Measurements from ENCODE around the gene TWF2. TPM values are rescaled to one million over a fixed set of nuclear protein-coding genes. Genes with fewer than 3 reads are reported as not detected.

Gene TWF2
- total RNA-seq, 4 donors from 2014 or later: 31.6 to 74.9 (median 55.7) TPM

DNA sequence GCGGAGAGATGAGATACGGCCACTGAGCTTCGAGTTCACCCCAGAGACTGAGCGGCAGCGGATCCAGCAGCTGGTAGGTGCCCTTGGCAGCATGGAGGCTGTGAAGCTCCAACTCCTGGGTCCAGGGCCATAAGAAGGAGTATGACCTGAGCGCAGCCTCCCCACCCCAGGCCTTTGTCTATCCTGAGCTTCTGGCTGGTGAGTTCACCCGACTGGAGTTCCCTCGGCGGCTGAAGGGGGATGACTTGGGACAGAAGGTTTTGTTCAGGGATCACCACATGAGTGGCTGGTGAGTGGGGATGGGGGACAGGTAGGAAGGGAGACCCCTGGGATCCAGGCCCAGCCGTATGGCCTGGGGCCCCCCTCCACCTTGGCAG, 9.2 kb upstream of the TWF2 start:
- DNase-seq: no peak
- WGBS, 2 donors: 71 to 73% methylated on average over 1 to 2 of the region's 10 CpGs
- H3K4me1 ChIP-seq: peaks cover 54 to 92% (median 58%) of the 10 kb centered on the region in 3 donors
- TF ChIP-seq, protein P1, sequence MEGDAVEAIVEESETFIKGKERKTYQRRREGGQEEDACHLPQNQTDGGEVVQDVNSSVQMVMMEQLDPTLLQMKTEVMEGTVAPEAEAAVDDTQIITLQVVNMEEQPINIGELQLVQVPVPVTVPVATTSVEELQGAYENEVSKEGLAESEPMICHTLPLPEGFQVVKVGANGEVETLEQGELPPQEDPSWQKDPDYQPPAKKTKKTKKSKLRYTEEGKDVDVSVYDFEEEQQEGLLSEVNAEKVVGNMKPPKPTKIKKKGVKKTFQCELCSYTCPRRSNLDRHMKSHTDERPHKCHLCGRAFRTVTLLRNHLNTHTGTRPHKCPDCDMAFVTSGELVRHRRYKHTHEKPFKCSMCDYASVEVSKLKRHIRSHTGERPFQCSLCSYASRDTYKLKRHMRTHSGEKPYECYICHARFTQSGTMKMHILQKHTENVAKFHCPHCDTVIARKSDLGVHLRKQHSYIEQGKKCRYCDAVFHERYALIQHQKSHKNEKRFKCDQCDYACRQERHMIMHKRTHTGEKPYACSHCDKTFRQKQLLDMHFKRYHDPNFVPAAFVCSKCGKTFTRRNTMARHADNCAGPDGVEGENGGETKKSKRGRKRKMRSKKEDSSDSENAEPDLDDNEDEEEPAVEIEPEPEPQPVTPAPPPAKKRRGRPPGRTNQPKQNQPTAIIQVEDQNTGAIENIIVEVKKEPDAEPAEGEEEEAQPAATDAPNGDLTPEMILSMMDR (IDR thresholded peaks at IDR 0.05): no peak
- TF ChIP-seq POLR2A (IDR thresholded peaks at IDR 0.05): no peak
- intact Hi-C loops (cut with DNase I): no loop called here
- H3K36me3 ChIP-seq: peaks cover 0 to 55% (median 11%) of the 10 kb centered on the region in 3 donors
- H3K9me3 ChIP-seq: no peaks in the 10 kb centered on the region
- H3K4me3 ChIP-seq: no peak overlapping the region
- peak overlapping the region in 2 of 4 donors; percentile 10 to 83 for H3K27ac ChIP-seq
- no peaks in the 10 kb centered on the region for H3K27me3 ChIP-seq

DNA sequence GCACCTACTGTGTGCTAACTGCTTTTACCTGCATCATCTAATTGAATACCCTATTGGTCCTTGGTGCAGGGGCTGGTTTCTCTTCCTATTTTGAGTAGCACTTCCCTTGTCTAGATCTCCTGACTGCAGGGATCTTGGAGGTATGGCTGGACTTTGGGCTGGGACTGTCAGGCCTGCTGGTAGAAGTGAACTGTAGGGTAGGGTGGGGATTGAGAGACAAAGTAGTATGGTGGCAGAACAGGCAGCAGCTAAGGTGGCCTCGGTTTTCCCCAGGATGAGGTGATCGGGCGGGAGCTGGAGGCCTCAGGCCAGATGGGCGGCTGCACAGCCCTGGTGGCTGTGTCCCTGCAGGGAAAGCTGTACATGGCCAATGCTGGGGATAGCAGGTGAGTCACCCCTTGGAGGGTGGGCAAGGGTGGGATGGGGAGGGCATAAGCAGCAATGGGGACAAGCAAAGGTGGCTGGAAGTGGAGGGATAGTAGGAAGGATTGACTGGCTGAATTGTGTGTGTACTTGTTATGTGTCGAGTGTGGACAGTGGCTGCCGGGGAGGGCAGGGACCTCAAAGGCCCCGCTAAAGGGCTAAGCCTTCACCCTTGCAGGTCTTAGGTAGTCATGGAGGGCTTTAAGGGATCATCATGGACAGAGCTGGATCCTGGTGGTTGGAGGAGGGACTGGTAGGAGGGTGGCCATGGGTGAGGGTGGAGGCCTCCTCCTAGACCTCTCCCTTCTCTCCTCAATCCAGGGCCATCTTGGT, 8.6 kb upstream of the TWF2 start:
- Histone ChIP-seq H3K36me3 (peaks cover 0 to 49% (median 11%) of the 10 kb centered on the region in 3 donors), H3K27ac (peak overlapping the region in 3 of 4 donors; percentile 83 to 95 (median 90)), H3K4me1 (peaks cover 51 to 86% (median 52%) of the 10 kb centered on the region in 3 donors), H3K4me3 (peak overlapping the region in 2 of 4 donors; percentile 59 to 73), H3K27me3 (no peaks in the 10 kb centered on the region), H3K9me3 (no peaks in the 10 kb centered on the region)
- intact Hi-C loops (cut with DNase I): no loop called here
- WGBS, 2 donors: 80 to 84% methylated on average over 6 to 7 of the region's 7 CpGs
- DNase-seq: no peak
- no peak for TF ChIP-seq POLR2A (IDR thresholded peaks at IDR 0.05)
- TF ChIP-seq, protein P1 (IDR thresholded peaks at IDR 0.05): no peak

DNA sequence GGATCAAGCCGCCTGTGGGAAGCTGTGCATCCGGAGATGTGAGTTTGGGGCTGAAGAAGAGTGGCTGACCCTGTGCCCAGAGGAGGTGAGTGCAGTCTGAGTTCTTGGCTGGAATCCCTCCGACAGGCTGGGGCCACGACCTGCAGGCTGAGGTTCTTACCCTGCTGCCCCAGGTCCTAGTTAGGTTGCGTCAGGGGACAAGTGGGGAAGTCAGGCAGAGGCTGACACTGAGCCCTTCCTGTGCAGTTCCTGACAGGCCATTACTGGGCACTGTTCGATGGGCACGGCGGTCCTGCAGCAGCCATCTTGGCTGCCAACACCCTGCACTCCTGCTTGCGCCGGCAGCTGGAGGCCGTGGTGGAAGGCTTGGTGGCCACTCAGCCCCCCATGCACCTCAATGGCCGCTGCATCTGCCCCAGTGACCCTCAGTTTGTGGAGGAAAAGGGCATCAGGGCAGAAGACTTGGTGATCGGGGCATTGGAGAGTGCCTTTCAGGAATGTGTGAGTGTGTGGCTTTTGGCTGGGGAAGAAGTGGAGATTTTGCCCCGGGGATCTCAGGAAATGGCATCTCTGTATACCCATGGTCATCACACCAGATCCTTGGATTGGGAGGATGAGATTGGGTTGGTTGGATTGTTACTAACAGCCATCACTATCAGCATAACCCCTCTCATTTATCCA, 7.9 kb upstream of the TWF2 start:
- Histone ChIP-seq H3K4me3 (peak overlapping the region in 3 of 4 donors; percentile 54 to 73 (median 59)), H3K27me3 (no peaks in the 10 kb centered on the region), H3K9me3 (no peaks in the 10 kb centered on the region), H3K27ac (peak overlapping the region; percentile 78 to 95 (median 86)), H3K36me3 (peaks cover 0 to 42% (median 11%) of the 10 kb centered on the region in 3 donors), H3K4me1 (peaks cover 50 to 79% (median 51%) of the 10 kb centered on the region in 3 donors)
- 61 to 70% methylated on average over 1 to 3 of the region's 14 CpGs for WGBS, 2 donors
- no peak for DNase-seq
- intact Hi-C loops (cut with DNase I): no loop called here
- TF ChIP-seq POLR2A (IDR thresholded peaks at IDR 0.05): no peak
- TF ChIP-seq, protein P1 (IDR thresholded peaks at IDR 0.05): no peak

DNA sequence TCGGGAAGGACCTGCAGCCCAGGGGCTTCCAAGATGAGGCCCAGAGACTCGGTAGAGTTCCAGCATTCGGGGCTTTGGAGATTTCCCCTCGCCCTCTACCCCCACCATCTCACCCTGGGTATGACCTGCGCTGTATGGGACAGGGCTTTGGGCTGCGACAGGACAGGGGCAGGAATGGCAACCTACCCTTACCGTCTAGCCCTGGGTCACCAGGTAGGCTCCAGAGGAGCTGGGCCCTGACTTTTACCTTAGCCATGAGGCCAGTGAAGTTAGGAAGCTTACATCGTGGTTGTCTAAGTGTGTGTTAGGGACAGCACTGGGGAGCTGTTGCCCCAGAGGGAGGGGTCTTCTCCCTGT, 7.3 kb upstream of the TWF2 start:
- peaks cover 0 to 36% (median 11%) of the 10 kb centered on the region in 3 donors for H3K36me3 ChIP-seq
- H3K27me3 ChIP-seq: no peaks in the 10 kb centered on the region
- 31% methylated on average over 7 of the region's 8 CpGs; no CpG with 5 or more reads in 1 of the 2 donors for WGBS, 2 donors
- no peaks in the 10 kb centered on the region for H3K9me3 ChIP-seq
- no peak for DNase-seq
- peak overlapping the region; percentile 35 to 73 (median 56) for H3K4me3 ChIP-seq
- TF ChIP-seq, protein P1 (IDR thresholded peaks at IDR 0.05): no peak
- TF ChIP-seq POLR2A (IDR thresholded peaks at IDR 0.05): no peak
- H3K4me1 ChIP-seq: peaks cover 45 to 73% (median 51%) of the 10 kb centered on the region in 3 donors
- peak overlapping the region; percentile 78 to 95 (median 86) for H3K27ac ChIP-seq
- intact Hi-C loops (cut with DNase I): no loop called here

Data from esophagus squamous epithelium (tissue), 5 donors.